Gastroesophageal sphincter (tissue), 4 donors: ENCODE results near the gene NCAPD2. TPM values are rescaled to one million over a fixed set of nuclear protein-coding genes. Genes with fewer than 3 reads are reported as not detected.
"Not testable (repeated sequence)": the region's sequence is repeated elsewhere in the genome, so short reads cannot be mapped to it uniquely, and the experiment has no call there.

ENCODE experiments used
- ATAC-seq: fragments of 150-250 bp; one replicate; pipeline ENCODE4 v1.9.1; 2016; ENCODE audit warnings: mild to moderate bottlenecking, moderate library complexity
- H3K27ac ChIP-seq, 4 donors: fragments of 200-600 bp; sonication (generic) in 3 of 4; 1 replicate in 3 of 4; 2 replicates in 1 of 4; pipeline ENCODE4 v1.5.1; 2016 to 2019
- H3K27me3 ChIP-seq: fragments of 200-600 bp; sonication (generic); one replicate; pipeline ENCODE4 v1.5.1; 2019
- H3K36me3 ChIP-seq, 2 donors: fragments of 200-600 bp; sonication (generic); one replicate each; pipeline ENCODE4 v1.5.1; 2019; ENCODE audit warnings: control low read depth in 1 of 2
- H3K4me1 ChIP-seq, 3 donors: fragments of 200-600 bp; sonication (generic); 1 replicate in 2 of 3; 2 replicates in 1 of 3; pipeline ENCODE4 v1.5.1; 2016 to 2019; ENCODE audit warnings: control low read depth in 2 of 3
- H3K4me3 ChIP-seq, 2 donors: fragments of 200-600 bp; sonication (generic); one replicate each; pipeline ENCODE4 v1.5.1; 2019; ENCODE audit warnings: mild to moderate bottlenecking in 1 of 2, moderate library complexity in 1 of 2
- H3K9me3 ChIP-seq, 3 donors: fragments of 200-600 bp; sonication (generic); one replicate each; pipeline ENCODE4 v1.5.1; 2017 to 2019; ENCODE audit warnings: control low read depth in 2 of 3
- CTCF ChIP-seq, 4 experiments: fragments of 200-600 bp in 2 of 4; fragments of 450-650 bp in 2 of 4; sonication (generic) in 1 of 4; IDR thresholded peaks; one replicate each; pipeline ENCODE4 v1.5.1; 2017 to 2019; ENCODE audit warnings: antibody characterized with exemption in 4 of 4, mild to moderate bottlenecking in 2 of 4, moderate library complexity in 2 of 4
- EP300 ChIP-seq: sonication (generic); formaldehyde crosslinking; IDR thresholded peaks from one replicate; pipeline ENCODE4 v1.6.1; 2017; ENCODE audit warnings: antibody characterized with exemption, mild to moderate bottlenecking
- POLR2A ChIP-seq, 2 donors: fragments of 450-650 bp; IDR thresholded peaks; one replicate each; pipeline ENCODE4 v1.6.1; 2017; ENCODE audit warnings: antibody characterized with exemption in 2 of 2, mild to moderate bottlenecking in 2 of 2, moderate library complexity in 1 of 2
- POLR2AphosphoS5 ChIP-seq: sonication (generic); formaldehyde crosslinking; IDR thresholded peaks from one replicate; pipeline ENCODE4 v1.6.1; 2017; ENCODE audit warnings: antibody characterized with exemption
- whole genome bisulfite sequencing, 2 donors: methylation state at CpG; one replicate each; pipeline ENCODE4 v1.1.5; 2018; ENCODE audit warnings: low coverage in 1 of 2; 5-methylcytosine and 5-hydroxymethylcytosine counted together
- total RNA-seq, 4 donors: library from RNA; depleted of rRNA; stranded (reverse); fragments of >200 nt; gene quantifications; one replicate each; pipeline ENCODE4 v1.1.0, GENCODE V29; 2016

NCAPD2 gene
- total RNA-seq, 4 donors from 2014 or later: 21.2 to 28.0 (median 24.8) TPM

- ATAC-seq: no peak
- H3K27ac ChIP-seq: peak overlapping the region in 3 of 4 donors; percentile 91 to 94 (median 93)
- H3K27me3 ChIP-seq: no peaks in the 10 kb centered on the region
- H3K36me3 ChIP-seq: peaks cover 0 to 44% of the 10 kb centered on the region in 2 donors
- no peak for TF ChIP-seq CTCF (IDR thresholded peaks at IDR 0.05)
- TF ChIP-seq EP300: no peak
- no peak for TF ChIP-seq POLR2AphosphoS5
- no peak for TF ChIP-seq POLR2A (IDR thresholded peaks at IDR 0.05)
- H3K4me3 ChIP-seq: no peak overlapping the region
- H3K4me1 ChIP-seq: peaks cover 0 to 62% (median 34%) of the 10 kb centered on the region in 3 donors
- WGBS, 2 donors: 52 to 100% methylated on average over 1 to 3 of the region's 4 CpGs
- H3K9me3 ChIP-seq: no peaks in the 10 kb centered on the region
These were observed 63.0 kb downstream of the NCAPD2 start for GRCh38 chr12:6556857-6557256.

GRCh38 chr12:6558014-6558760 is 64.3 kb downstream of the NCAPD2 start:
- TF ChIP-seq CTCF (IDR thresholded peaks at IDR 0.05): peak in 3 of 4 experiments; percentile 39 to 50 (median 45)
- H3K27me3 ChIP-seq, ATAC-seq, H3K4me3 ChIP-seq, H3K9me3 ChIP-seq: not testable (repeated sequence)
- peak overlapping the region in 3 of 4 donors; percentile 91 to 94 (median 93) for H3K27ac ChIP-seq
- WGBS, 2 donors: 78 to 82% methylated on average over 7 to 12 of the region's 14 CpGs
- H3K4me1 ChIP-seq: peaks cover 0 to 49% (median 21%) of the 10 kb centered on the region in 3 donors
- H3K36me3 ChIP-seq: peaks cover 0 to 57% of the 10 kb centered on the region in 2 donors

GRCh38 chr12:6559500-6559899 is 65.6 kb downstream of the NCAPD2 start:
- WGBS, 2 donors: no CpG with 5 or more reads among the region's 1 CpG
- H3K4me1 ChIP-seq: peaks cover 0 to 42% (median 9%) of the 10 kb centered on the region in 3 donors
- TF ChIP-seq EP300 (no peak), POLR2A (IDR thresholded peaks at IDR 0.05) (no peak), CTCF (IDR thresholded peaks at IDR 0.05) (no peak)
- H3K9me3 ChIP-seq: no peaks in the 10 kb centered on the region
- H3K4me3 ChIP-seq: no peak overlapping the region
- H3K27me3 ChIP-seq: no peaks in the 10 kb centered on the region
- H3K36me3 ChIP-seq: peaks cover 0 to 71% of the 10 kb centered on the region in 2 donors
- no peak for ATAC-seq
- no peak overlapping the region for H3K27ac ChIP-seq

- Histone ChIP-seq H3K4me1 (peaks cover 0 to 30% (median 3%) of the 10 kb centered on the region in 3 donors), H3K4me3 (no peak overlapping the region), H3K27me3 (no peaks in the 10 kb centered on the region), H3K9me3 (no peaks in the 10 kb centered on the region), H3K27ac (no peak overlapping the region), H3K36me3 (peaks cover 0 to 82% of the 10 kb centered on the region in 2 donors)
- 90 to 93% methylated on average over 6 to 7 of the region's 13 CpGs for WGBS, 2 donors
- no peak for ATAC-seq
- TF ChIP-seq EP300: no peak
- TF ChIP-seq POLR2AphosphoS5: no peak
- no peak for TF ChIP-seq CTCF (IDR thresholded peaks at IDR 0.05)
- no peak for TF ChIP-seq POLR2A (IDR thresholded peaks at IDR 0.05)
These were observed 66.8 kb downstream of the NCAPD2 start for GRCh38 chr12:6560501-6561205.
